AG04450 (cell line): ENCODE measurements around the gene SGO1. TPM values are rescaled to one million over a fixed set of nuclear protein-coding genes. Genes with fewer than 3 reads are reported as not detected.

Experiments used
- CTCF ChIA-PET: fragments of 300-600, 350-600 bp; formaldehyde crosslinking; extraction: SDS; loops from one replicate; lab custom pipeline; 2022; ENCODE audit warnings: antibody characterized with exemption, inconsistent platforms; lab: Charles Lee
- POLR2A ChIA-PET: fragments of 350-600 bp; formaldehyde crosslinking; extraction: SDS; loops from one replicate; lab custom pipeline; 2021; ENCODE audit warnings: antibody characterized with exemption, inconsistent platforms; lab: Yijun Ruan, JAX
- DNase-seq: peaks from one replicate; pipeline ENCODE4 v3.0.0-alpha.2; 2011; ENCODE audit warnings: low read depth, low spot score
- H3K27ac ChIP-seq: one replicate; pipeline ENCODE4 v1.5.1; 2012; ENCODE audit warnings: low read depth, low read length, control low read depth
- H3K27me3 ChIP-seq: one replicate; pipeline ENCODE4 v1.6.0; 2012; ENCODE audit warnings: low read length; ENCODE audit not compliant: control insufficient read depth, insufficient read depth
- H3K4me3 ChIP-seq: 2 replicates; pipeline ENCODE4 v1.5.1; 2011; ENCODE audit warnings: mild to moderate bottlenecking, low read depth, low read length, control low read depth
- H3K9me3 ChIP-seq: 2 replicates; pipeline ENCODE4 v1.5.1; 2012; ENCODE audit warnings: low read length; ENCODE audit not compliant: control insufficient read depth, insufficient read depth
- polyA plus RNA-seq: library from polyadenylated mRNA; depleted of rRNA; stranded (reverse); fragments of >200 nt; gene quantifications from 2 replicates; pipeline ENCODE4 v1.2.3, GENCODE V29; 2011
- TF ChIP-seq, protein P1 (sequence below): IDR thresholded peaks from 2 replicates; pipeline ENCODE4 v1.5.1; 2011; ENCODE audit warnings: low read depth, low read length, control low read depth, inconsistent platforms

Gene SGO1
- polyA plus RNA-seq, 1 experiment, result 2.2 TPM

DNA sequence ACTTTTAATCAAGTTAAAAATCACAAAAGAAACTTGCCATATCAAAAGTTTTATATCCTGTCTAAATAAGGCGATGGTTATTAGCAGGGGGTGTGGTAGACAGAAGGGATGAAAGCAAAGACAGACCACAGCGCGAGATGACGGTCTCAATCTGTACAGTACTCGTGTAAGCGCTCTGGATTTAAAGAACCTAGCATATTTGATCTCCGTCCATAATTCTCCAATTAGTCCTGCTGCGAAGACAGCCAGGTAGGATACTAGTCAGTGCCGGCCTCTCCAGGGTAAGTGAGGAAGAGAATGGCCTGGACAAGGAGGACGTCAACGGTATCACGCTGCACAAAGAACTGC, 701 bp downstream of the SGO1 start:
- H3K27me3 ChIP-seq, result no peaks in the 10 kb centered on the region
- POLR2A ChIA-PET, result no interaction called here
- no peak for DNase-seq
- CTCF ChIA-PET, result interaction anchor here (0.9 kb wide), 1 partner anchor 144 kb away, joined by 4 read pairs; no protein-coding TSS in a partner anchor
- TF ChIP-seq, protein P1, sequence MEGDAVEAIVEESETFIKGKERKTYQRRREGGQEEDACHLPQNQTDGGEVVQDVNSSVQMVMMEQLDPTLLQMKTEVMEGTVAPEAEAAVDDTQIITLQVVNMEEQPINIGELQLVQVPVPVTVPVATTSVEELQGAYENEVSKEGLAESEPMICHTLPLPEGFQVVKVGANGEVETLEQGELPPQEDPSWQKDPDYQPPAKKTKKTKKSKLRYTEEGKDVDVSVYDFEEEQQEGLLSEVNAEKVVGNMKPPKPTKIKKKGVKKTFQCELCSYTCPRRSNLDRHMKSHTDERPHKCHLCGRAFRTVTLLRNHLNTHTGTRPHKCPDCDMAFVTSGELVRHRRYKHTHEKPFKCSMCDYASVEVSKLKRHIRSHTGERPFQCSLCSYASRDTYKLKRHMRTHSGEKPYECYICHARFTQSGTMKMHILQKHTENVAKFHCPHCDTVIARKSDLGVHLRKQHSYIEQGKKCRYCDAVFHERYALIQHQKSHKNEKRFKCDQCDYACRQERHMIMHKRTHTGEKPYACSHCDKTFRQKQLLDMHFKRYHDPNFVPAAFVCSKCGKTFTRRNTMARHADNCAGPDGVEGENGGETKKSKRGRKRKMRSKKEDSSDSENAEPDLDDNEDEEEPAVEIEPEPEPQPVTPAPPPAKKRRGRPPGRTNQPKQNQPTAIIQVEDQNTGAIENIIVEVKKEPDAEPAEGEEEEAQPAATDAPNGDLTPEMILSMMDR, result no peak
- peaks cover 2% of the 10 kb centered on the region; the same call in 1 of the 2 replicates for H3K9me3 ChIP-seq
- H3K27ac ChIP-seq, result no peak overlapping the region
- peak overlapping the region; percentile 97 for H3K4me3 ChIP-seq

DNA sequence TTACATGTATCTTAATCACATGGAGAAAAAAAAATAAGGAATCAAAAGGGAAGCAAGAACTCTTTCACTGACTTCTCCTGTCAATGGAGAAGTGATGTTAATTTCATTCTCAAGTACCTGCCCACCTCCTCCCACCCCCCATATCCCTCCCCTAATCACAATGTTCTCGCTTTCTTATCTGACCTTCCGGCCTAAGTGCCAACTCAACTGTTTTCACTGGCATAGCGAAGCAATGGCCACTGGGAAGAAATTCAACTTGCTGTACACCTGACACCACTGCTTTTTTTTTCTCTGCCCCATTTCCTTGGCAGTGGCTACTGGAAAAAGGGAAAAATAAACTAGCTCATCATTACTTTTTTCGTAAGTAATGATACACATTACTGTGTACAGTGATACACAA, 3.8 kb downstream of the SGO1 start:
- ChIA-PET POLR2A (no interaction called here), CTCF (no interaction called here)
- no peaks in the 10 kb centered on the region for H3K27me3 ChIP-seq
- DNase-seq, result no peak
- no peak overlapping the region for H3K4me3 ChIP-seq
- peaks cover 2% of the 10 kb centered on the region; the same call in 1 of the 2 replicates for H3K9me3 ChIP-seq
- H3K27ac ChIP-seq, result no peak overlapping the region
- TF ChIP-seq, protein P1, result no peak

DNA sequence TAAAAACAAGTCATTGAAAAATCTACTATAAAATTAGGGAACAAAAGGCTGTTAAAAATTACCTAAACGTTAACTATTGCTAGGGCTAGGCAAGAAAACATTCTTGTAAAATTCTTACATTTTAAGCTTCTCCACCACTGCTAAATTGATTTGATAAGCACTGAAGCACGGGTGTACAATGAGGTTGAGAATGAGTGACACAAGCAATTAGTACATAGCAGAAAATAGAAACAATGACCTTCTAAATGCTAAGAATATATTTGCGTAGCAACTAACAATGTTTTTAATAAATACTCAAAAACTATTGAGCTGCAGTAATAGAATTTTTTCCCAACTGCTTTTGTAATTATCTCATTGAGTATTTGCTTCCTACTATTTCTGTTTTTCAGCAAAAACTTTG, 4.7 kb downstream of the SGO1 start:
- POLR2A ChIA-PET, result no interaction called here
- DNase-seq, result no peak
- CTCF ChIA-PET, result no interaction called here
- H3K27ac ChIP-seq, result no peak overlapping the region
- H3K4me3 ChIP-seq, result no peak overlapping the region
- peaks cover 2% of the 10 kb centered on the region; the same call in 1 of the 2 replicates for H3K9me3 ChIP-seq
- TF ChIP-seq, protein P1, result no peak
- H3K27me3 ChIP-seq, result no peaks in the 10 kb centered on the region

DNA sequence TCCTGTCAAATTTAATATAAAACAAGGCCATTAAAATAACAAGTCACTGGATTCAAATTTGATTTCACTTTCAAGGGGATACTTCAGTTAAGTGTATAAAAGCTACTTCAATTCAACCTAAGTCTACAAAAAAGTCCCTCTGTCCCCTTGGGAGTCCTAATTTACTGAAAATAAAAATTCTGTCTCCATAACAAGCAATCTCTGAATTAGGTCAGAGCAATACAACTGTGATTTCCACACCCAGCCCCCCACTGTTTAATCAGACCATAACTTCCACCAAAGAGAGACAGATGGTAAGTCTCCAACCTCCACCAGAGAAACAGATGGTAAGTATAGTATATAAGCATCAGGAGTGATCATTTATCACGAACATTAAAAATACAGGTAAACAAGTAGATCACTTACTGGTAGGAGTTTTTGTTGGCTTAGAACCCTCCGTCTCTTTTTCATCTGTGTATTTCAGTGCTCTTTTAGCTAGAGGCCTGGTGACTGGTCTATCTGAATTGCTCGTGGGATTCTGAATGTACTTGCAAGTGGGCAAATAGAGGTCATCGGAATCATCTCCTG, 12.1 kb downstream of the SGO1 start:
- H3K27me3 ChIP-seq, result no peaks in the 10 kb centered on the region
- H3K9me3 ChIP-seq, result no peaks in the 10 kb centered on the region
- TF ChIP-seq, protein P1, result no peak
- no peak for DNase-seq
- H3K27ac ChIP-seq, result no peak overlapping the region
- H3K4me3 ChIP-seq, result no peak overlapping the region
- POLR2A ChIA-PET, result no interaction called here
- CTCF ChIA-PET, result interaction anchor here (0.7 to 1.0 kb wide), 2 partner anchors 9 to 32 kb away, joined by 3 to 4 read pairs; no protein-coding TSS in a partner anchor

DNA sequence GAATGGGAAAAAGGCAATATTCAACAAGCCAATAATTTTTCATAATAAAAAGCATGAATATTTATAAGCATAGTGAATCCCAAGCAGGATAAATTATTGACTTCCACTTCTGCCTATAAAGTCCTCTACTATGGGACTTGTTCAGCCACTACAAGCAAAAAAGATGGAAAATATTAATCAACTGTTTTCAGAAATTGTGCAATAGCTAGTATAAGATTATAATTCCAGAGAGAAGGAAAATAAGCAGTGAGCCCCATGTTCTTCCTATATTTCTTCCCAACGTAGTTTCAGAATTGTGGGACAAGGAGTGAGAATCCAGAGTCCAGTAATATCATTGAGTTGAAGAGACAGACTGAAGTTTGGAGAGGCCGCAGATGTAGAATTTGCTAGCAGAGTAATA, 24.3 kb downstream of the SGO1 start:
- ChIA-PET POLR2A (no interaction called here), CTCF (no interaction called here)
- Histone ChIP-seq H3K27me3 (no peaks in the 10 kb centered on the region), H3K4me3 (no peak overlapping the region), H3K27ac (no peak overlapping the region), H3K9me3 (no peaks in the 10 kb centered on the region)
- DNase-seq, result no peak
- TF ChIP-seq, protein P1, result no peak
